HG02759 (cell line): ENCODE results near the gene LMBR1.
"Not testable (repeated sequence)": the region's sequence is repeated elsewhere in the genome, so short reads cannot be mapped to it uniquely, and the experiment has no call there.

Experiments
- ATAC-seq: cut with Tn5 transposase; IDR thresholded peaks from one replicate; pipeline ENCODE4 v1.9.1; 2021; ENCODE audit warnings: mild to moderate bottlenecking, moderate library complexity; ENCODE audit not compliant: unreplicated experiment

Gene LMBR1

GRCh38 chr7:156703209-156703608 is 189.8 kb downstream of the LMBR1 start:
- ATAC-seq = no peak

DNA sequence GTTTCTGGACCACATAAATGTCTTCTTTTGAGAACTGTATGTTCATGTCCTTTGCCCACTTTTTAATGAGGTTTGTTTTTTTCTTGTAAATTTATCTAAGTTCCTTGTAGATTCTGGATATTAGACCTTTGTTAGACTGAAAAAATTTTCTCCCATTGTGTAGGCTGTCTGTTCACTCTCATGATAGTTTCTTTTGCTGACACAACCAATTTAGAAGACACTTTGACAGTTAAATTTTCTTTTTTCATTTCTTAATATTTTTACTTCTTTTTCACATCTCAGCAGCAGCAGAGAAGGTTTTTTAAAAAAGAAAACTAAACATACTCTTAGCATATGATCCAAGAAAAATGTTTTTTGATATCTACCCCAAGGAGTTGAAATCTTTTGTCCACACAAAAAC is 190.6 kb downstream of the LMBR1 start:
- no peak for ATAC-seq

GRCh38 chr7:156701787-156702186 is 191.2 kb downstream of the LMBR1 start:
- not testable (repeated sequence) for ATAC-seq

DNA sequence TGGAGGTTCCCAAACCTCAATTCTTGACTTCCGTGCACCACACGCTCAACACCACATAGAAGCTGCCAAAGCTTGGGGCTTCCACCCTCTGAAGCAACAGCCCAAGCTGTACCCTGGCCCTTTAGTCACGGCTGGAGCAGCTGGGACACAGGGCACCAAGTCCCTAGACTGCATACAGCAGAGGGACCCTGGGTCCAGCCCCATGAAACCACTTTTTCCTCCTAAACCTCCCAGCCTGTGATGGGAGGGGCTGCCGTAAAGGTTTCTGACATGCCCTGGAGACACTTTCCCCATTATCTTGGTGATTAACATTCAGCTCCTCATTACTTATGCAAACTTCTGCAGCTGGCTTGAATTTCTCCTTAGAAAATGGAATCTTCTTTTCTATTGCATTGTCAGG is 194.5 kb downstream of the LMBR1 start:
- not testable (repeated sequence) for ATAC-seq

GRCh38 chr7:156697283-156697682 is 195.7 kb downstream of the LMBR1 start:
- ATAC-seq = not testable (repeated sequence)

- no peak for ATAC-seq
Observed at GRCh38 chr7:156693627-156694026, 199.4 kb downstream of the LMBR1 start.

DNA sequence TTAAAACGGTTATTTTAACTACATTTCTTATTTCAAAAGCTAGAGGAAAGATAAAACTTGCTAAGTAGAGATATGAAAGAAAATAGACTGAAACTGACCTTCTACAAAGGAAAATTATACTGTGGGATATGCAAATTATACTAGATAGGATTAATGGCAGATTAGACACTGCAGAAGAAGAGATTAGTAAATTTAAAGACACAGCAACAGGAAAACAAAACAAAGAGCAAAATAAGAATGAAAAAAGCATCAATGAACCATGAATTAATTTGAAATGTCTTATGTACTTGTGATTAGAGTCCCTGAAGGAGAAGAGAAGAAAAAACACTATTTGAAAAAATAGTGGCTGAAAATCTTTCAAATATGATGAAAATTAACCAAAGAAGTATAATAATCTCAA is 200.1 kb downstream of the LMBR1 start:
- ATAC-seq = no peak

DNA sequence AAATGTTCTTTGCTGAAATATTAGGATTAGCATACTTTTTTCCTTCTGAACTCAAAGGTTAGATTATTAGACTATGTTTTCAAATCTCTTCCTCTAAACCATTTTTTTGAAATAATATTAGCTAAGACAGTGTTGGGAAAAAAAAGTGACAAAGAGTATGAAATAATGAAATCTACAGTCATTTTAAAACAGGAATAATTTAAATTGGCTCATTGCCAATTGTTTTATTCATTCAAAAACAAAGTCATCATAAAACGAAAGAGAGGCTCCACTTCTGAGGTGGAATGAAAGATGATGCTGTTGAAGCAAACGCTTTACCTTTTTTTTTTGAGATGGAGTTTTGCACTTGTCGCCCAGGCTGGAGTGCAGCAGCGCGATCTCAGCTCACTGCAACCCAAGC is 201.2 kb downstream of the LMBR1 start:
- no peak for ATAC-seq

DNA sequence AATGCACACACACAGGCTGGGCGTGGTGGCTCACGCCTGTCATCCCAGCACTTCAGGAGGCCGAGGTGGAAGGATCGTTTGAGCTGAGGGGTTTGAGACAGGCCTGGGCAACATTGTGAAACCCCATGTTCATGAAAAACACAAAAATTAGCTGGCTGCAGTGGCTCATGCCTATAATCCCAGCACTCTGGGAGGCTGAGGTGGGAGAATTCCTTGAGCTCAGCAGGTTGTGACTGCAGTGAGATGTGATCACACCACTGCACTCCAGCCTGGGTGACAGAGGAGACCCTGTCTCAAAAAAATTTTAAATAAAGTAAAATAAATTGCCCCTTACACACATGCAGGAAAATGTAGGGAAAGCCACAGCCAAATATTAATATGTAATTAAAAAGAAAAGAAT is 208.3 kb downstream of the LMBR1 start:
- ATAC-seq = no peak

DNA sequence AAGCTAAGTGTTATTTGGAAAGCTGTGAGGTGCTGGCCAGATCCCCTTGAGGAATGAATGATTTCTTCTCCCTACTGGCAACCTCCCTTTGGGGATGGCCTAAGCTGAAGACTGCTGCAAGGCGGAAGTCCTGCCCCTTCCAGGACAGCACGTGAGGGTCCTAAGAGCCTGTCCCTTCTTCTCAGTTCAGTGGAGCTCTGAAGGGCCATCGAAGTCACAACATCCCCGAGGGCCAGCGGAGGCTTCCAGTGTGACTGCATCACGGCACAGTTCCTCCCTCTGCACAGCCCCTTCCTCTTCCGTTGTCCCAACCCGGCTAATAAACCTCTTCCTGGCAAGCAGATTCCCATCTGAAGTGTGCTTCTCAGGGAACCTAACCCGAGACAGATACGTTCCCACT is 208.7 kb downstream of the LMBR1 start:
- no peak for ATAC-seq

DNA sequence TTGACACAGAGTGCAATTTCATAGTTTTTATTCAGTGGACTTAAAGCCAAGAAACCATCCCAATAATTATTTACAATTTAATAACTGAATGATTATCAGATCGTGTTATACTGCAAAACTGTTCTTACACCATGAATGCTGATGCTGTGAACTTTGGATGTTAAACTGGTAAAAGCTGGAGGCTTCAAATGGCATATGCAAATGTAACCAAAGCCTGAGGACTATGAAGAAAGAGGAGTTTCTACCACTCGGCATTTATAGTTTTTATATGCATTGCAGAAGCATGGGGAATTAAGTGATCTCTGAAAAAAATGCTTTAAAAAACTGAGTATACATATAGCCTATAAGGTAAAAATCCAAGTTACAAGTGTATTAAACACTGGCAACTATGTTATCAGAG is 210.1 kb downstream of the LMBR1 start:
- no peak for ATAC-seq

GRCh38 chr7:156680281-156680680 is 212.7 kb downstream of the LMBR1 start:
- ATAC-seq = no peak

DNA sequence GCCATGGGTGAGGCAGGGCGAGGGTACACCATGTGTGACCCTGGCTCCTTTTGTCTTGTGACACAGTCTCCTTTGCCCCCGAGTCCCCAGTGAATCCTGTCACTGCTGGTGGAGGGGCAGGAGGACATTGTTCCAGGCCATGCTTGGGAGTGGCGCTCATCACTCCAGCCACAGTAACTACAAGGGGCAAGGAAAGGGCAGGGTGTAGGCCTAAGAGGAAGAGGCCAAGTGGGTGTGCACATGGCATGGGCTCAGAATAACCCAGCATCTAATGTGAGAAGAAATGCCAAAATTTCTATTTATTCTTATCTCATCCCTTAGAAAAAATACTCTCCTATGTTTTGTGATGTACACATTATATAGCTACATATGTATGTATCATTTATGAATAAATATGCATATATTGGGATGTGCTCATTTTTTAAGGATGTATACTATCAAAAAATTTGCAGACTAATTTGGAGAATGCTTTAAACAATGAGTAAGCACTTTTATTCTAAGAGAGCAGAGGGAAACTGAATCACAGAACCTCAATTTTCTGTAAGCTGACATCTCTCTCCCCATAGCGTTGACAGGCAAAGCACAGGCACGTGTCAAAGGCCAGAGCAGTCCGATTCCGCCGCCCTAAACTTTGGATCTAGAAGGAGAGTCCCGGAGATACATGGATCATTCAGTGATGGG is 215.5 kb downstream of the LMBR1 start:
- no peak for ATAC-seq

DNA sequence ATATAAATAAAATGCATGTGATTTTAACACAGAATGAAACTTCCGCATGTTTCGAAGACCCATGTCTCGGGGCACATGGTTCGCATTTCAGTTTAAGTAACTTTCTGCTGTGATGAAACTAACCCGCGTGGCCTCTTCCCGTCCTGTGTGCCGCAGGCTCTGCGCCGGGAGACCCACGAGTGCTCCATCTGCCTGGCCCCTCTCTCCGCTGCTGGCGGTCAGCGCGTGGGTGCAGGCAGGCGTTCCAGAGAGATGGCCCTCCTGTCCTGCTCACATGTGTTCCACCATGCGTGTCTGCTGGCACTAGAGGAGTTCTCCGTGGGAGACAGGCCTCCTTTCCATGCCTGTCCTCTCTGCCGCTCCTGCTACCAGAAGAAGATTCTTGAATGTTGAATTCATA is 216.7 kb downstream of the LMBR1 start:
- ATAC-seq = no peak

DNA sequence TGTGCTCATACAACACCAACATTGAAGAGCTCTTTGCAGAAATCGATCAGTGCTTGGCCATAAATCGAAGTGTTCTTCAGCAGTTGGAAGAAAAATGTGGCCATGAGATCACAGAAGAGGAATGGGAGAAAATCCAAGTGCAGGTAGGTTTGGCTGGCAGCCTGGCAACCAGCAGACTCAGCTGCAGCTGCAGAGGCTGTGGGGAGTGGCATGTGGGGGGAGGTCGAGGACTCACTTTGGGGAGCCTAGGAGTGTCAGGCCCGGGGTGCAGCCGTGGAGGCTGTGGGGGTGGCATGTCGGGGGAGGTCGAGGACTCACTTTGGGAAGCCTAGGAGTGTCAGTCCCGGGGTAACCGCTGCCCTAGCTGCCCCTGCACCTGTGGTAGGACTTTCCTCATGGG is 217.3 kb downstream of the LMBR1 start:
- no peak for ATAC-seq

DNA sequence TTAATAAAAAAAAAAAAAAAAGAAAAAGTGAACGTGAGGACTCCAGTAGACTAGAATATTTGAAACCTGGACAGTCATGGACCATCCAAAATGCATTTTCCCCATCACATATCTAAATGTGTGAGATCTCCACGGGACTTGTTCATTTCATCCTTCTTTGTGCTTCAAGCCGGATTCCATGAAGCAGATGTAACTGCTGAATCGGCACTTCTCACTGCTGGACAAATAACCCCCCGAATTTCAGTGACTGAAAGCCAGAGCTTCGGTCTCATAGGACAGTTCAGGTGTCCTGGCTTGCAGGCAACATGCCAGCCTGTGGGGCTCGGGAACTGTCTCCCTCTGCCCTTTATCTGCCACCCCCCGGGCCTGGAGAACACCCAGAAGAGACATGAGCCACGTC is 219.1 kb downstream of the LMBR1 start:
- no peak for ATAC-seq

DNA sequence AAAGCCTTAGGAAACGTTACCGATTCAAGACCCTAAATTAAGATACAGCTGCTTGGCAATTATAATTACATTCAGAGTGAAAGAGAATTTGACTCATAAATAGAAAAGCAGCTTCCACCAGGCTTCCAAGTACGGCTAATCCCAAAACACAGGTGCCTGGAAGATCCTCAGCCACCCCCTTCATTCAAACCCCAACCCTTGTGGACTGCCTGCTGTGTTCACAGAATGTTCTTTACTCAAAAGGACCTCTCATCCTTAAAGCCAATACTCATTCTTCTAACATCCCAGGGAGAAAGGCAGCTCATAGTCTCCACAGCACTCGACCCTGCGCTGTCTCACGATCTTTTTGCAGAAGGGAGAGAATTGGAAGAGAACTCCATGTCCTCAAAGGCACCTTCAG is 219.5 kb downstream of the LMBR1 start:
- ATAC-seq = no peak

GRCh38 chr7:156669035-156669828 is 223.8 kb downstream of the LMBR1 start:
- ATAC-seq = no peak

- ATAC-seq = no peak
Observed at GRCh38 chr7:156668130-156668741, 224.7 kb downstream of the LMBR1 start.

GRCh38 chr7:156667110-156667426 is 225.9 kb downstream of the LMBR1 start:
- no peak for ATAC-seq

DNA sequence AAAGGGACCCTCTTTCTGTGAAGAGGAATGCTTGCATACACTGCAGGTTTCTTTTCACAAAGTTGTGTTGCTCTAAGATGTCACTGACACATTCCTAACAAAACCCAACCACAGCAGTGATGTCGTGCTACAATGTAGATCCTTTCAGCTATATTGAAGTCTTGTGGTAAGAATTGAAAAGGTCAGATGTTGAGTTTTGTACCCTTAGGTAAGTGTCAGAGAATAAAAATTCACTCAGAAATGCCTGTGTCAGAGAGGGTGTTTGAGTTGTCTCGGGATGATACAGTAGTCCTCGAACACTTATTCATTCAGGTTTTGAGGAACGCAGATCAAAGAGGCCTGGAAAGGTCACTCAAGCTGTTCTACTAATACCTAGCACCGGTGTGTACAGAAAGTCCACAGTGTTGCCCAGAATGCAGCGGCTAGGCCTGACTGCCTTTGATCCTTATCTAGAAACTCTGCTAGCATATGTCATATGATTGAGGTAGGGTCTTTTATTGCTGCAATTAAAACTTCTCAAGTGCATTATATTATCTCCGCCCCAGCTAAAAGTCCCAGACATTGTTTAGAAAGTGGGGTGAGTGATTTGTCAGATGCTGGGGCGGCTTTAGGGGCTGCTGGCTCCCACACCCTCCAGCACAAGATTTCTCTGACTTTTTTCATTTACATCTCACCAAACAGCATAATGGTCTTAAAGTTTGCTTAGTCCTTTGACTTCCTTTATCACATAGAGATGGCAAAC is 226.4 kb downstream of the LMBR1 start:
- ATAC-seq = no peak

GRCh38 chr7:156665101-156665500 is 227.9 kb downstream of the LMBR1 start:
- ATAC-seq = no peak
